ENCODE data around the gene CKLF.
"Not testable (repeated sequence)": the region's sequence is repeated elsewhere in the genome, so short reads cannot be mapped to it uniquely, and the experiment has no call there.

Gene CKLF

DNA sequence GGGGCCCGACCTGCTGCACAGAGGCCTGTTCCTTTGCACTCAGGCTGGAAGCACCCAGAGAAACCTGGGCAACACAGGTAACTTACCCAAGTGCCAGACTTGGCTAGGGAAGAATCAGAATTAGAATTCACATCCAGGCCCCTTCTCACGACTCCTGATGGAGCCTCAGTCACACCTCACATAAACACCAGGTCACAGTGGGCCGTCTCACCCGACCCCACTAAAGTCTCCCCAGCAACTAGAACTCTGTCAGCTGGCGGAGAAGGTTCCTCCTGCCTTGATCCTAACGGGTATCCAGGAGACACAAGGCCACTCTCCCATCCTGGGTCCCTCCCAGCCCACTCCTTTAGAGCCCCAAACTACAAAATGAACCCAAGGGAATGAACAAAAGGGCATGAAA is 8.8 kb upstream of the CKLF start:
- no peak for DNase-seq

GRCh38 chr16:66544016-66544757 is 8.2 kb upstream of the CKLF start:
- no peak for DNase-seq

DNA sequence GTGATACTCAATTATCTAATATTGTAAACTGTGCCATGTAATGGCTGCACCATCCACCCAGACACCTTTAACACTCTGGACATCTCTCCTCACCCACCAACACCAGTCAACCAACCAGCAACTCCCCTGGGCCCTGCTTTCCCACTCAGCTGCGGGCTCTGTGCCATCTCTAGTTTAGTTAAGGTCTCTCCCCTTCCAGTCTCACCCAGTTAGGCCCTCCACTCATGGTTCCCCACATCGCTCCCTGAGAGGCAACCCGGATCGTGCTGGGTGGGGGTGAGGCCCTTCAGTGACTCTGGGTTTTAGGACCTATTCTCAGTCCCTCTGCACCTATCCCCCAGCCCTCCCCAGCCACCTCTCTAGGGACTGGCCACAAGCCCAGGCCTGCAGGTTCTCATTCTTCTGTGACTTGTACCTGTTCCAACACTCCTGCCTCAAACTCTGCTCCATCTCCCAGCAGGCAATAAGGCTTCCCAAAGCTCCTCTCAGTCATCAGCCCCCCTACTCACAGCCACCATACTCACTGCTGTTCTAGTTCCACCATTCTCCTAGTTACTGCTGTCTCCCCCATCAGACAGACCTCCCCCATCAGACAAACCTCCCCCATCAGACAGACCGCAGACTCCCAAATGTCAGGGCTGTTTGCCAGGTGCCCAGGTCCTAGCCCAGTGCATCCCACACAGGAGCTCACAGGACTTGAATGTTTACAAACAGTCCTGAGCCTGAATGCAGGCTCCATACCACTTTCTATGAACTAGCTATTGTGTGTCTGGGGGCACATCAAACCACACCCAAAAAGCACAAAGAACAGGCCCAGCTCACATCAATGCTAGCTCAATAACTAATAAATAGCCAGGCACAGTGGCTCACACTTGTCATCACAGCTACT is 5.0 kb upstream of the CKLF start:
- no peak for DNase-seq

DNA sequence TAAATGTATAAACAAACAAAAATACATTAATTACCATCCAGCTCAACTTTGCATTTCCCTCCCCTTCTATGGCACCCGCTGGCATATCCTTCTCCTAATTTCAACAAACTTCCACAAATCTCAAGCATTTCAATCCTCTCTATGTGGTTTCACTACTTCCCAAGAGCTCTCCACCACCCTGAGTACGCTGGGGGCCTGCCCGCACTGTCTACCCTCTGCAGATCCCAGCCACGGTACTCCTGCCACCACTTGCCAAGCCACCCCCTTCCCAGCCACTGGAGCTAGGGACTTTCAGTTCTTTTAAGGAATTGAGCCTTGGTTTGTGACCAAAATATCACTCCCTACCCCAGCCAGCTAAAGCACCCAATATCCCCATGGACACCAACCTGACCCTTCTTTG is 4.3 kb upstream of the CKLF start:
- no peak for DNase-seq

DNA sequence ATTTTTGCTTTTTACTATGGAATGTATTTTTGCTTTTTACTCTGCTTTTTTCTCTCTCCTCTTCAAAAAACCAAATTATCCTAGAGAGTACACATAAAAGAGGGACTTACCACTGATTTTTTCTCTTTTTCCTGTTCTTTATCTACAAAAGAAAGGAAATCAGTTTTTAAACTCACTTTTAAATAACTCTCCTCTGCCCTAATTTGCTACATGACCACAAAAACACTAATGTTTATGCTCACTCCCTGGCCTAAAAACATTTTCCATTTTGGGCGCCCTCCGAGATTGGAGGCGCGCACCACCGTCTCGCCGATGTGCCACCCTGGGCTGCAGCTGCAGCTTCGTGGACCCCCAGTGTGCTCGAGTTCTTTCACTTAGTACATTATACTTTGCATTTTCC is 3.5 kb upstream of the CKLF start:
- no peak for DNase-seq

GRCh38 chr16:66549284-66550131 is 2.9 kb upstream of the CKLF start, which contains the start of gene TK2:
TK2 (minus strand) TSS chr16:66550122; CDS start chr16:66550061, 61 bp downstream.
- DNase-seq, result peak; percentile 91

DNA sequence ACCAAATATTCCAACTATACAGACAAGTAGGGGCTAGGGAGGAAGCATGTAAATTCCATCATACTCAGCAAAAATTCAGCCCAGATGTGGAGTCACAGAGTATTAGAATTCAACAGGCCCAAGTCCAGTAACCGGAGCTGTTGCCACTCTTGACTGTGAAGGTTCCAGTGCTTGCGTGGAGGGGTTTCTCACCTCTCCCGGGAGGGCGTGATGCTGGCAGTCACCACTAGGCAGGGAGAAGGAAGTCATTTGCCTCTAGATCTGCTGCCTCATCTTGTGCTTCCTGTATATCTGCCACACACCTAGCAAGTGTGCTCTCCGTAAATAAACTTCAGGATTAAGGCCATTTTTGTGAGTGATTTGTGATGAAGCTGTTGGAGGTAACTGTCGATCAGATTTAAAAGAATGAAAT is 1.0 kb upstream of the CKLF start:
- DNase-seq, result peak; percentile 57

DNA sequence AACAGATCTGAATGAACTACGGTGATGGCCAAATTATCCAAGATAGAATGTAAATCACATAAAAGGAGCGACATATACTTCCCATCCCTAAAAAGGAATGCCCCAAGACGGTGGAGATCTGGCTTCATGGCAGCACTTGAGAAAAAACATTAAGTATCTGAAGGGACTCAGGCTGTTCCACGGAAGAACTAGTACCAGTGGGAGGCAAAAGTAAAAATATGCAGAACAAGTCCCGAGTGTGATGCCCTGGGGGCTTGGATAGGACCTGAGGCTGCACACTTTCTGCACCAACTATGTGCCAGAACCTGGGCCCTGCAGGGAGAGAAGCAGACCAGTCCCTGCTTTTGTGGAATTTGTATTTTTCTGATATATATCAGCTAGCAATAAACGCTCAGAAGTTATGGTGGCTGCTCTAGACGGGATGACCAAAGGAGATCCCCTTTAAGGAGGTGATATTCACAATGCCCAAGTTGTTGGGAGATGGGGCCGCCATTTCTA is 539 bp upstream of the CKLF start:
- DNase-seq, result peak; percentile 34

GRCh38 chr16:66553223-66553622 is 847 bp downstream of the CKLF start:
- DNase-seq, result no peak

- DNase-seq, result no peak
Measured at GRCh38 chr16:66554021-66554420, 1.6 kb downstream of the CKLF start.

GRCh38 chr16:66554495-66554894 is 2.1 kb downstream of the CKLF start:
- DNase-seq, result no peak

- DNase-seq, result no peak
Measured at GRCh38 chr16:66560107-66560506, 7.7 kb downstream of the CKLF start.

DNA sequence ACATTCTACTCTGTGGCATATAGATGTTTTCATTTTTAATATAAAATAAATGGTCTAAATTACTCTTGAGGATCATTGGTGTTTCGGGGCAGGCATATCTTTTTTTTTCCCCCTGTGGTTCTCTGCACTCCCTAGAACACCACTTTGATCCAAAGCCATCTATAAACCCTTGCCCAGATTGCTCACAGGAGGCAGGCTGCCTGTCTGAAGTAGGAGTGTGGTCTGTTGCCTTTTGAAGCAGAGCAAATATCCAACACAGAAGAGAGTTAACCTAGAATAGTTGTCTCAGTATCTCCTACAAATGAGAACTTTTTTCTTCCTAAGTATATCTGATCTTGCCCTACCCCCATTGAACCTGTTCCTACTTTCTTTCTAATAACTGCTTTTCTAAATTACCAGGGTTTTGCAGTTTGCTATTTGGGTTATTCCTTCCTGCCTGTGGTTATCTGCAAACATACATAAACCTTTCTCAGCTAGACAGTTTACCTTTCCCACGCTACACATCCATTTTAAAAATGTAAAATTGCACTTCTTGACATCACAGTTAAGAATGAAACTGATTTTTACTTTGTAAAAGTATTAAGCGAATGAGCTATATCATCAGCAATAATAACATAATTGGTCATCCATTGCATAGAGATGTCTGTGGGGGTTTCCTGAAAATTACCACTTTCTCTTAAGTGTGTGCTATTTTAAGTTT is 9.2 kb downstream of the CKLF start:
- DNase-seq, result no peak

GRCh38 chr16:66562409-66562808 is 10.0 kb downstream of the CKLF start:
- DNase-seq, result no peak

DNA sequence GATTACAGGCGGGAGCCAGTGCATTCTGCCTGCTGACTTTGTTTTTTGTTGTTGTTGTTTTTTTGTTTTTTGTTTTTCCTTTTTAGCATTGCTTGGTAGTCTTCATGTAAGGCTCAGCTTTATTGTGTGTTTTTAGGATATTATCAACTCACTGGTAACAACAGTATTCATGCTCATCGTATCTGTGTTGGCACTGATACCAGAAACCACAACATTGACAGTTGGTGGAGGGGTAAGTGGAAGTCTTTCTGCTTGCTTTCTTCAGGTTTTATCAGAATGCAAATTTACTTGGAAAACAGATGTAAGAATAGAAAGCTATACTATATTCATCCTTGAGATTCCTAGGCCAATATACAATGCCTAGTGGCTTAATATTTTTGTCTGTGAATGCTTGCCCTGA is 10.6 kb downstream of the CKLF start:
- DNase-seq, result no peak

DNA sequence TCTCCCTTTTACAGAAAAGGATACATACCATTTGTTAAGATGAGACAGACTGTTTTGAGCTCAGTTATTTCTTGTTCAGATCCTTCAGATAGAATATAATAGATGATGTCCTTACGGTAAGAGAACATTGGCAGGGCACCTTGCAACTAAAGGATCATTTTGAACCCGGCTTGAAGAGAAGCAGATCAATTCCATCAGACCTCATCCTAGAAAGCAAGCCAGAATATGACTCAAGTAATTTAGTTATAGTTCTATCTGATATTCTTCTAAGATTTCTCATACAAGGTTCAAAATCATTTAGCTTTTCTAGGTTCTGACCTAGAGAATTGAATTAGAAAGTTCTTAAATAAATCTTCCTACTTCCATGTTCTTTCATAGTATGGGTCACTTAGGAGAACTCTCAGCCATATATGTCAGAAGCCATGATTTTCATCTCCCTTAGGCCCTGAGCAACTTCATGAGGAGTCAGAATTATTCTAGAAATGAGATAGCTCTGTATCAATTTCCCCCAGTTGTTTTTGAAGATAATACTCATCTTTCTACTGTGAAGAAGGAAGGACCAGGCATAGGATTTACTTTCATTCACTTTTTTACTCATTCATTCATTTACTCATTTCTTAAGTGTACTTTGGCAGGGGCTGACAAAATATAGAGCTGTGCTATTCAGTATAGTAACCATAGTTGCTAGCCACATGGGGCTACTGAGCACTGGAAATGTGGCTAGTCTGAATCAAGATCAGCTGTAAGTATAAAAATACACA is 11.4 kb downstream of the CKLF start:
- no peak for DNase-seq

GRCh38 chr16:66566051-66566901 is 13.9 kb downstream of the CKLF start, which contains the start of gene CMTM1:
CMTM1 (plus strand) TSS chr16:66566439; CDS start chr16:66566514, 75 bp downstream.
- no peak for DNase-seq

DNA sequence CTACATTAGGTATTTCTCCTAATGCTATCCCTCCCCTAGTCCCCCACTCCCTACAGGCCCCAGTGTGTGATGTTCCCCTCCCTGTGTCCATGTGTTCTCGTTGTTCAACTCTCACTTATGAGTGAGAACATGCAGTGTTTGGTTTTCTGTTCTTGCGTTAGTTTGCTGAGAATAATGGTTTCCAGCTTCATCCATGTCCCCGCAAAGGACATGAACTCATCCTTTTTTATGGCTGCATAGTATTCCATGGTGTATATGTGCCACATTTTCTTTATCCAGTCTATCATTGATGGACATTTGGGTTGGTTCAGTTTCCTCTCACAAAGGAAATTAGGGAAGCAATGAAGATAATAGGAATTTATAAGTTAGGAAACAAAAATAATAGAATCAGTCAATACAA is 14.9 kb downstream of the CKLF start:
- DNase-seq, result not testable (repeated sequence)

- no peak for DNase-seq
Measured at GRCh38 chr16:66568355-66568754, 16.0 kb downstream of the CKLF start.

- DNase-seq, result no peak
Measured at GRCh38 chr16:66569131-66569530, 16.8 kb downstream of the CKLF start.
